GM12878 (cell line): ENCODE results near the gene KCTD2.

ENCODE experiments used
- ATF2 ChIP-seq: IDR thresholded peaks from 2 replicates; pipeline ENCODE4 v1.6.1; 2012; ENCODE audit warnings: low read length, inconsistent platforms
- BRCA1 ChIP-seq: IDR thresholded peaks from 2 replicates; pipeline ENCODE4 v1.6.1; 2011; ENCODE audit warnings: low read depth, low read length, improper control_type of control experiment
- CTCF ChIP-seq, 3 experiments: IDR thresholded peaks in 2 of 3; conservative IDR thresholded peaks in 1 of 3; 2 replicates each; pipeline ENCODE4 v1.5.1; 2011; ENCODE audit warnings: low read depth in 3 of 3, low read length in 3 of 3, mild to moderate bottlenecking in 3 of 3, control low read depth in 2 of 3, moderate library complexity in 2 of 3, inconsistent platforms in 1 of 3, mixed read lengths in 1 of 3; ENCODE audit not compliant: control insufficient read depth in 2 of 3, insufficient read depth in 1 of 3; ENCODE audit errors: extremely low read depth in 1 of 3
- ESRRA ChIP-seq: IDR thresholded peaks from 2 replicates; pipeline ENCODE4 v1.6.1; 2012; ENCODE audit warnings: mild to moderate bottlenecking, low read length, improper control_type of control experiment
- FOS ChIP-seq: IDR thresholded peaks from 3 replicates; pipeline ENCODE4 v1.6.1; 2011; ENCODE audit warnings: borderline replicate concordance; ENCODE audit not compliant: insufficient read length; ENCODE audit errors: extremely low read depth
- IKZF1 ChIP-seq: fragments of 450-650 bp; conservative IDR thresholded peaks from 2 replicates; pipeline ENCODE4 v1.6.1; 2017; ENCODE audit warnings: antibody characterized with exemption, mild to moderate bottlenecking
- JUND ChIP-seq: IDR thresholded peaks from 2 replicates; pipeline ENCODE4 v1.6.1; 2012; ENCODE audit warnings: low read depth, mild to moderate bottlenecking, low read length, improper control_type of control experiment, moderate library complexity
- NR2C2 ChIP-seq: IDR thresholded peaks from 2 replicates; pipeline ENCODE4 v1.6.1; 2011; ENCODE audit warnings: borderline replicate concordance, low read depth; ENCODE audit not compliant: control insufficient read depth, insufficient read length
- PAX8 ChIP-seq: fragments of 450-650 bp; IDR thresholded peaks from 2 replicates; pipeline ENCODE4 v1.6.1; 2017; ENCODE audit warnings: mild to moderate bottlenecking, moderate library complexity
- PML ChIP-seq: IDR thresholded peaks from 2 replicates; pipeline ENCODE4 v1.6.1; 2012; ENCODE audit warnings: low read length, inconsistent platforms
- POLR2A ChIP-seq: IDR thresholded peaks from 2 replicates; pipeline ENCODE4 v1.6.1; 2011; ENCODE audit warnings: low read depth, mild to moderate bottlenecking, low read length
- POLR2AphosphoS2 ChIP-seq: IDR thresholded peaks from 2 replicates; pipeline ENCODE4 v1.6.1; 2011; ENCODE audit warnings: low read depth, mild to moderate bottlenecking, low read length, improper control_type of control experiment, moderate library complexity
- SIX5 ChIP-seq: IDR thresholded peaks from 2 replicates; pipeline ENCODE4 v1.6.1; 2011; ENCODE audit warnings: mild to moderate bottlenecking, low read depth, low read length, moderate library complexity; ENCODE audit not compliant: severe bottlenecking
- ZNF217 ChIP-seq: fragments of 450-650 bp; IDR thresholded peaks from 2 replicates; pipeline ENCODE4 v1.6.1; 2017; ENCODE audit warnings: antibody characterized with exemption, mild to moderate bottlenecking

- TF ChIP-seq BRCA1 (no peak), JUND (no peak), IKZF1 (no peak), ZNF217 (no peak), ESRRA (no peak), FOS (no peak), CTCF (IDR thresholded peaks at IDR 0.05 in 2 of 3, conservative IDR thresholded peaks at IDR 0.05 in 1 of 3; ENCODE audit: control insufficient read depth in 2 of 3, extremely low read depth in 1 of 3, insufficient read depth in 1 of 3, low read depth in 3 of 3, low read length in 3 of 3) (no peak), NR2C2 (no peak), POLR2AphosphoS2 (no peak), ATF2 (no peak), PAX8 (no peak), POLR2A (no peak), SIX5 (no peak), PML (no peak)
These were observed 28.7 kb downstream of the KCTD2 start for GRCh38 chr17:75075597-75076336.
